Stimulated activated CD4-positive, alpha-beta T cell treated with anti-CD3 and anti-CD28 coated beads, Interleukin-2, amount 100 ng/mL, for 24 hours (primary cell): ENCODE results near the gene CORO6.

Experiments used
- DNase-seq, 2 donors: peaks; one replicate each; pipeline ENCODE4 v3.0.0-alpha.2; 2020

CORO6 gene

GRCh38 chr17:29590411-29591145 lies 32.1 kb downstream of the CORO6 start:
- no peak for DNase-seq

GRCh38 chr17:29589524-29590410 lies 32.9 kb downstream of the CORO6 start, which contains the start of gene GIT1:
Gene GIT1, minus strand, starts transcription at chr17:29589648. Its CDS starts 270 bp downstream, at chr17:29589378.
- peak; percentile 84 to 86 for DNase-seq

- peak; percentile 60 to 65 for DNase-seq
These were observed 33.9 kb downstream of the CORO6 start for GRCh38 chr17:29588562-29589411.

- no peak for DNase-seq
These were observed 34.6 kb downstream of the CORO6 start for GRCh38 chr17:29588017-29588561.

GRCh38 chr17:29587591-29587990 lies 35.1 kb downstream of the CORO6 start:
- DNase-seq: no peak

- DNase-seq: no peak
These were observed 35.8 kb downstream of the CORO6 start for GRCh38 chr17:29586676-29587469.

GRCh38 chr17:29585080-29585751 lies 37.5 kb downstream of the CORO6 start:
- peak in 1 of 2 donors; percentile 29 for DNase-seq

- DNase-seq: no peak
These were observed 38.1 kb downstream of the CORO6 start for GRCh38 chr17:29584452-29585079.

- DNase-seq: no peak
These were observed 39.1 kb downstream of the CORO6 start for GRCh38 chr17:29583324-29584248.

- DNase-seq: no peak
These were observed 39.9 kb downstream of the CORO6 start for GRCh38 chr17:29582772-29583171.

- no peak for DNase-seq
These were observed 40.4 kb downstream of the CORO6 start for GRCh38 chr17:29582254-29582765.

- no peak for DNase-seq
These were observed 41.0 kb downstream of the CORO6 start for GRCh38 chr17:29581583-29582253.

- DNase-seq: peak; percentile 91 to 92
These were observed 42.6 kb downstream of the CORO6 start for GRCh38 chr17:29579866-29580771.

GRCh38 chr17:29578626-29579485 lies 43.9 kb downstream of the CORO6 start:
- no peak for DNase-seq

GRCh38 chr17:29577385-29578211 lies 45.1 kb downstream of the CORO6 start:
- DNase-seq: no peak

- DNase-seq: no peak
These were observed 45.7 kb downstream of the CORO6 start for GRCh38 chr17:29577001-29577370.
